Panc1 (cell line): ENCODE results near the gene DLGAP1. TPM values are rescaled to one million over a fixed set of nuclear protein-coding genes. Genes with fewer than 3 reads are reported as not detected.
A peak's percentile ranks its signal among the peaks of the same experiment; 100 is the strongest.

Experiments used
- ATAC-seq: fragments of 200-7000 bp; cut with Tn5 transposase; 2 replicates; pipeline ENCODE4 v1.9.1; 2020; ENCODE audit warnings: mild to moderate bottlenecking, moderate library complexity
- BruUV-seq: library from RNA; stranded (reverse); fragments of 400-500 nt; replicated peaks from 2 replicates; lab custom pipeline; 2021; lab: Mats Ljungman, UMichigan
- CTCF ChIA-PET: fragments of 300-600 bp; sonication (Branson Sonifier 250); formaldehyde crosslinking; loops from one replicate; lab custom pipeline; 2022; ENCODE audit warnings: antibody characterized with exemption; lab: Charles Lee
- POLR2A ChIA-PET: fragments of 300-600 bp; sonication (Branson Sonifier 250); formaldehyde crosslinking; loops from one replicate; lab custom pipeline; 2022; ENCODE audit warnings: antibody characterized with exemption; lab: Charles Lee
- DNase-seq: peaks from one replicate; pipeline ENCODE4 v3.0.0-alpha.2; 2010; ENCODE audit warnings: low read depth, low spot score
- H3K27ac ChIP-seq: 2 replicates; pipeline ENCODE4 v1.5.1; 2011; ENCODE audit warnings: mild to moderate bottlenecking, low read length, inconsistent platforms
- H3K27me3 ChIP-seq: fragments of 200-500 bp; sonication (Bioruptor generic); 2 replicates; pipeline ENCODE4 v1.6.0; 2014; ENCODE audit warnings: low read length, inconsistent platforms; ENCODE audit not compliant: control insufficient read depth, insufficient read depth
- H3K36me3 ChIP-seq: fragments of 200-500 bp; sonication (Bioruptor generic); 2 replicates; pipeline ENCODE4 v1.5.1; 2014; ENCODE audit warnings: inconsistent platforms, mild to moderate bottlenecking, low read length, moderate library complexity; ENCODE audit not compliant: control insufficient read depth, insufficient read depth
- H3K4me1 ChIP-seq: 2 replicates; pipeline ENCODE4 v1.5.1; 2011; ENCODE audit warnings: inconsistent platforms, mild to moderate bottlenecking, low read length, moderate library complexity; ENCODE audit not compliant: control insufficient read depth, insufficient read depth
- H3K4me3 ChIP-seq, 2 experiments: 2 replicates each; pipeline ENCODE4 v1.5.1; 2011 to 2012; ENCODE audit warnings: low read depth in 2 of 2, low read length in 2 of 2, mild to moderate bottlenecking in 2 of 2, inconsistent platforms in 1 of 2, moderate library complexity in 1 of 2
- H3K9me3 ChIP-seq: fragments of 200-500 bp; sonication (Bioruptor generic); 2 replicates; pipeline ENCODE4 v1.5.1; 2014; ENCODE audit warnings: low read depth, mild to moderate bottlenecking, inconsistent platforms, low read length, moderate library complexity; ENCODE audit not compliant: control insufficient read depth, insufficient read depth
- CTCF ChIP-seq: fragments of 450-650 bp; IDR thresholded peaks from 2 replicates; pipeline ENCODE4 v1.5.1; 2017; ENCODE audit warnings: mild to moderate bottlenecking
- POLR2AphosphoS5 ChIP-seq: IDR thresholded peaks from 2 replicates; pipeline ENCODE4 v1.6.1; 2012; ENCODE audit warnings: mild to moderate bottlenecking, low read depth, low read length, moderate library complexity
- REST ChIP-seq, 2 experiments: IDR thresholded peaks; 2 replicates each; pipeline ENCODE4 v1.6.1; 2011 to 2012; ENCODE audit warnings: low read depth in 2 of 2, control low read depth in 1 of 2, low read length in 1 of 2, mild to moderate bottlenecking in 1 of 2, moderate library complexity in 1 of 2; ENCODE audit not compliant: insufficient read depth in 1 of 2
- SIN3A ChIP-seq: IDR thresholded peaks from 2 replicates; pipeline ENCODE4 v1.6.1; 2012; ENCODE audit warnings: low read depth, mild to moderate bottlenecking, low read length, moderate library complexity, borderline replicate concordance; ENCODE audit not compliant: insufficient read depth
- TCF7L2 ChIP-seq: IDR thresholded peaks from 2 replicates; pipeline ENCODE4 v1.6.1; 2011; ENCODE audit warnings: mild to moderate bottlenecking, low read depth, low read length, inconsistent platforms
- in situ Hi-C: cut with HindIII; loops from 2 replicates; pipeline ENCODE4 v1.10.0; 2016; ENCODE audit warnings: low sequenced_read_pairs, low pct_unique_long_range_greater_than_20kb
- intact Hi-C: fragments of 100-400 bp; cut with micrococcal nuclease; formaldehyde crosslinking; loops from one replicate; pipeline ENCODE4 v1.10.0; 2022; ENCODE audit not compliant: unreplicated experiment
- total RNA-seq: library from RNA; stranded (reverse); gene quantifications from one replicate; pipeline ENCODE4 v1.2.1, GENCODE V29; 2021; ENCODE audit not compliant: unreplicated experiment

The DLGAP1 gene
- total RNA-seq, 1 experiment from 2014 or later: 1.8 TPM

GRCh38 chr18:3692113-3692621, 762.9 kb downstream of the DLGAP1 start:
- intact Hi-C loops (no loop called here), in situ Hi-C loops (no loop called here)
- no peak for DNase-seq
- POLR2A ChIA-PET: interaction anchor here (0.7 kb wide), 1 partner anchor 443 kb away, joined by 4 read pairs; no protein-coding TSS in a partner anchor
- BruUV-seq: no TSS peak
- Histone ChIP-seq H3K9me3 (no peaks in the 10 kb centered on the region), H3K36me3 (no peaks in the 10 kb centered on the region), H3K4me1 (peaks cover 14% of the 10 kb centered on the region), H3K27me3 (no peaks in the 10 kb centered on the region), H3K4me3 (no peak overlapping the region), H3K27ac (peak overlapping the region; percentile 1)
- CTCF ChIA-PET: interaction anchor here (0.5 kb wide), 1 partner anchor 303 kb away, joined by 5 read pairs; no protein-coding TSS in a partner anchor
- no peak for ATAC-seq
- TF ChIP-seq REST (IDR thresholded peaks at IDR 0.05; ENCODE audit: insufficient read depth in 1 of 2, low read depth in 2 of 2, low read length in 1 of 2) (no peak), SIN3A (no peak), CTCF (no peak), POLR2AphosphoS5 (no peak), TCF7L2 (no peak)

GRCh38 chr18:3691705-3692104, 763.4 kb downstream of the DLGAP1 start:
- no peak for TF ChIP-seq TCF7L2
- TF ChIP-seq CTCF: no peak
- TF ChIP-seq REST (IDR thresholded peaks at IDR 0.05; ENCODE audit: insufficient read depth in 1 of 2, low read depth in 2 of 2, low read length in 1 of 2): no peak
- TF ChIP-seq SIN3A: no peak
- no peak for TF ChIP-seq POLR2AphosphoS5
- in situ Hi-C loops: no loop called here
- ATAC-seq (no peak), DNase-seq (no peak)
- CTCF ChIA-PET: interaction anchor here (0.6 kb wide), 1 partner anchor 1403 kb away, joined by 3 read pairs; no protein-coding TSS in a partner anchor
- Histone ChIP-seq H3K9me3 (no peaks in the 10 kb centered on the region; the same call in 1 of the 2 replicates), H3K36me3 (no peaks in the 10 kb centered on the region), H3K4me1 (peaks cover 14% of the 10 kb centered on the region), H3K27me3 (no peaks in the 10 kb centered on the region), H3K27ac (peak overlapping the region; percentile 1; the same call in 1 of the 2 replicates), H3K4me3 (no peak overlapping the region)
- no TSS peak for BruUV-seq
- POLR2A ChIA-PET: no interaction called here
- intact Hi-C loops: no loop called here
